Sciatic nerve (tissue), 2 donors: Measurements from ENCODE around the gene NDUFAF7. TPM values are rescaled to one million over a fixed set of nuclear protein-coding genes. Genes with fewer than 3 reads are reported as not detected.
"Not testable (repeated sequence)": the region's sequence is repeated elsewhere in the genome, so short reads cannot be mapped to it uniquely, and the experiment has no call there.

Experiments
- ATAC-seq: fragments of 200-7000 bp; cut with Tn5 transposase; one replicate; pipeline ENCODE4 v1.9.1; 2020; ENCODE audit warnings: mild to moderate bottlenecking, moderate library complexity
- DNase-seq: peaks from one replicate; pipeline ENCODE4 v3.0.0-alpha.2; 2020; ENCODE audit warnings: low spot score
- intact Hi-C: fragments of 100-400 bp; cut with DNase I; formaldehyde crosslinking; loops from one replicate; pipeline ENCODE4 v1.14.2; 2022
- total RNA-seq: library from RNA; stranded (reverse); fragmentation: NEBNext Ultra II Directional; extraction: Animal tissue kit (Norgen Biotek cat#: 25700); gene quantifications from one replicate; pipeline ENCODE4 v1.2.1, GENCODE V29; 2021
- donor health status: DM: no; HTN: no; CAD: no.
- donor health status: DM: no; HTN: no; CAD: no.

Gene NDUFAF7
- total RNA-seq, 1 donor from 2014 or later = 21.1 TPM

GRCh38 chr2:37271376-37272067, 40.1 kb downstream of the NDUFAF7 start:
- DNase-seq = no peak
- ATAC-seq = no peak
- intact Hi-C loops = no loop called here

DNA sequence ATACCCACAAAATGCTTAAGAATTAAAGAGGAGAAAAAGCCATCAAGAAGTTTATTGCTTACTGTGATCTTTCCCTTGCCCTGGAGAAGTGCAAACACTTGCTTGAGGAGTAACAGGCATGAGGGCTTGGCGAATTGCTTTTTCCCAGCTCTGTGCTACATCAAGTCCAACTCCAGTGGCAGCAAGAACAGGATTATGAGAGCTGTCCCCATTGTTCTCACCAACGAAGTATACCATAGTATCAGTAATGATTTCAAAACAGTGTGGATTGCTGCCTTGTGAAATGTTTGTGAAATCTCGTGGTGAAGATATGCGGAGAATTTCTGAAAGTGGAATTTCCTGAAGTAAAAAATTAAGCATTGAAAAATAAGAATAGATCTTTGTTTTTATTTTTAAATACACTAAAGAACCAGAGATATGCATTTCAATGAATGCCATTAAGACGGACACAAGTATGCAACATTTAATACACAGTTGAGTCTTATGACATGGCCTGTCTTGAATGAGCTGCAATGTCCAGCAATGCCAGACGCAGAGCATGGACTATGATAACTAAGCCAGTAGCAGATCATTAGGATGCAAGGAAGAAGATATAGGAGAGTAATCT, 43.0 kb downstream of the NDUFAF7 start:
- DNase-seq (no peak), ATAC-seq (no peak)
- intact Hi-C loops = no loop called here

DNA sequence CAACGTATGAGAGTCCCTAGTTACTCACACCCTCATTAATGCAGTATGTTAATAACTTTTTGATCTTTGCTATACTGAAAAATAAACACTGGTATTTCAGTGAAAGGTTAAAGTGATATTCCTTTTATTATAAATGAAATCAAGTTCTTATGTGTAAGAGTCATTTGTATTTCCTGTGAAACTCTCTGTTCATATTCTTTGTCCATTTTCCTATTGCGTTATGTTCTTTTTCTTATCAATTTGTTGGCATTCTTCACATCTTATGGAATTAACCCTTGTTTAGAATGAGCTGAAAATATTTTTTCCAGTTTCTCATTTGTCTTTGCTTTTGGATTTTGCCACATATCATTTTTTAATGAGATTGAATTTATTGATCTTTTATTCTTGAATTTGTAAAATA, 44.8 kb downstream of the NDUFAF7 start:
- intact Hi-C loops = no loop called here
- DNase-seq = no peak
- ATAC-seq = no peak

DNA sequence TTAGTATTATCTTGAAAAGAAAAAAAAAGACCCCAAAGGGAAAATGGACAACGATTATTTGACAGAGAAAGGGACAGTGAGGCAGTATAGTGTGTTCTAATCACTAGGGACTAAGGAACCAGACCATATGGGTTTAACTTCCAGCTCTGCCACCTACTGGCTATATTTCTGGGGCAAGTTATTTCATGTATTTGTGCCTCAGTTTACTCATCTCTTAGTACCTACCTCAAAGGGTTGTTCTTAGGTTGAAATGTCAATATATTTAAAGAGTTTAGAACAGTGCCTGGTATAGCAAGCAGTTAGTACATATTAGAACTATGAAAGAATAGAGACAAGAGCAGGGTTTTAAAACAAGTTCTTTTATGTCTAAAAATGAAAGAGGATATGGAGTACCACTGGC, 50.5 kb downstream of the NDUFAF7 start:
- DNase-seq = no peak
- intact Hi-C loops = no loop called here
- ATAC-seq = no peak

DNA sequence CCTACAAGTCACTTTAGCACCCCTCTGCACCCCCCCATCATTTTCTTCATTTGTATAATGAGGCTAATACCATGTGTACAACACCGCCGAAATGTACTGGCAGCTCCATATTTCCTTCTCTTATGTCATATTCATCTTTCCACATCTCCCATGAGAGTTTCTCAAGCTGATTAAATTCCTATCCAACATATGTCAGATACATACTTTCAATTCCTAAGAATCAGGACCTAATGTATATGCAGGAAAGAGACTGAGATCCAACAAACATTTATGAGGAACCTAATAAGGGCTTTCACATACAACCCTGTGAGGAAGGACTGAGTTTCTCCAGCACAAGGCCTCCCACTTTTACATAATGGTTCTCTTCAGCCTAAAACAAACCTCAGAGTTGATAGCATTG, 51.3 kb downstream of the NDUFAF7 start:
- no peak for DNase-seq
- intact Hi-C loops = no loop called here

GRCh38 chr2:37283207-37283606, 51.7 kb downstream of the NDUFAF7 start:
- intact Hi-C loops = no loop called here
- DNase-seq = no peak
- ATAC-seq = no peak

More for the DNA sequence above, 51.3 kb downstream of the NDUFAF7 start:
- ATAC-seq = no peak

GRCh38 chr2:37284381-37284780, 52.9 kb downstream of the NDUFAF7 start:
- ATAC-seq (no peak), DNase-seq (no peak)
- intact Hi-C loops = no loop called here

DNA sequence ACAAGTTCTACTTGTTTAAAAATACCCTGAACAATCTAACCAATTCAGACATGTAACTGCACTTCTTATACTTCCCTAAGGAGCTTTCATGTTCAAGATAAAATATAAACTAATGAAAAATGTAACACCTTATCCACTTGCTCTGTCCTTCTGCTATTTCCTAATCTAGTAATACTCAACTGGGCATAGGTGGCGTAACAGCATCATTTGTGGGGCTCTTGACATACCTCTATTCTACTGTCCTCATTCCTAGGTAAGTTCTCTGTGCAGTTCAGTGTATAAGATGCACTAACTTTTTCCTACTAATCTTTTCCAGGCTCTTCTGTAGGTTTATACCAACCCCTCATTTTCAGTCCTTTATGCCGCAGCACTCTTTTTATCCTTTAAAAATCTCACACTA, 56.5 kb downstream of the NDUFAF7 start:
- intact Hi-C loops = no loop called here
- ATAC-seq = no peak

GRCh38 chr2:37291680-37292079, 60.2 kb downstream of the NDUFAF7 start:
- DNase-seq (no peak), ATAC-seq (no peak)
- intact Hi-C loops = no loop called here

More for the DNA sequence above, 56.5 kb downstream of the NDUFAF7 start:
- DNase-seq = no peak

DNA sequence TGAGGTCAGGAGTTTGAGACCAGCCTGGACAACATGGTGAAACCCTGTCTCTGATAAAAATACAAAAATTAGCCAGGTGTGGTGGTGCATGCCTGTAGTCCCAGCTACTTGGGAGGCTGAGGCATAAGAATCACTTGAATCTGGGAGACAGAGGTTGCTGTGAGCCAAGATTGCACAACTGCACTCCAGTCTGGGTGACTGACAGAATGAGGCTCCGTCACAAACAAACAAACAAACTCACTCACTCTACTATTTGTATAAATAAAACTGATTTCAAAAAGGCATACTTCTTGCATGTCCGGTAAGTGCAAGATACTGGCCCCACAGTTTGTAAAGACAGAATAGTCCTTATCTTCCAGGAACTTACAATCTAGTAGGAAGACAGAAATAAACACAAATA, 63.4 kb downstream of the NDUFAF7 start:
- DNase-seq, intact Hi-C loops, ATAC-seq: not testable (repeated sequence)

DNA sequence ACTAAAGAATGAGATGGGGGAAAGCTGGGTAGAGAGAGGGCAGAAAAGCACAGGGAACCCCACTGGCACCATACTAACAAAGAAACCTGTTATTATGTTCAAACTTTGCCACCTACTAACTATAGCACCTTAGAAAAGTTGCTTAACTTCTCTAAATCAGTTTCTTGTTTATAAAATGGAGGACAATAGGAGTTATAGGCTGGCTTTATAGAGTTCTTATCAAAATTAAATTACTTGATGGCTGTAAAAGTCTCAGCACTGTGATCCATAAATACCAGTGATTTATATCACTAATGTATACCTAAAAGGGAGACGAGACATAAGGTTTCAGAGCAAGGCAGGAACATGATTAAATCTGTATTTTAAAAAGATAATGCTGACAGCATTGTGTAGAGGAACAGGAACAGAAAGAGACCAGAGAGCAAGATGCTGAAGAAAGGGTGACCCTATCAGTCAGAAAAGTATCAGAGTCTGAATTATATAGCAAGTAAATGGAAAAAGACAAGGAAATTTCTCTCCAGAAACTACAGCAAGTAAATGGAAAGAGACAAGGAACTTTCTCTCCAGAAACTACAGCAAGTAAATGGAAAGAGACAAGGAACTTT, 64.1 kb downstream of the NDUFAF7 start:
- no peak for ATAC-seq
- intact Hi-C loops = no loop called here
- no peak for DNase-seq

- intact Hi-C loops = no loop called here
- DNase-seq (no peak), ATAC-seq (no peak)
Observed at GRCh38 chr2:37297632-37298031, 66.2 kb downstream of the NDUFAF7 start.

Other genes with a start within 250 kb of the NDUFAF7 start
- 25.7 TPM for gene HEATR5B, start 147.3 kb upstream of the NDUFAF7 start, total RNA-seq
- gene GPATCH11, start 147.1 kb upstream of the NDUFAF7 start, total RNA-seq = 8.9 TPM
- 56.0 TPM for gene EIF2AK2, start 74.7 kb upstream of the NDUFAF7 start, total RNA-seq
- gene SULT6B1, start 43.0 kb upstream of the NDUFAF7 start, total RNA-seq = not detected
- 43.5 TPM for gene CEBPZOS, start 35.2 kb upstream of the NDUFAF7 start, total RNA-seq
- gene CEBPZ, start 62 bp upstream of the NDUFAF7 start, total RNA-seq = 57.6 TPM
- gene PRKD3, start 93.2 kb downstream of the NDUFAF7 start, total RNA-seq = 57.2 TPM
- gene QPCT, start 113.0 kb downstream of the NDUFAF7 start, total RNA-seq = 4.8 TPM